ENCODE data around the gene DKK3.

Gene DKK3

DNA sequence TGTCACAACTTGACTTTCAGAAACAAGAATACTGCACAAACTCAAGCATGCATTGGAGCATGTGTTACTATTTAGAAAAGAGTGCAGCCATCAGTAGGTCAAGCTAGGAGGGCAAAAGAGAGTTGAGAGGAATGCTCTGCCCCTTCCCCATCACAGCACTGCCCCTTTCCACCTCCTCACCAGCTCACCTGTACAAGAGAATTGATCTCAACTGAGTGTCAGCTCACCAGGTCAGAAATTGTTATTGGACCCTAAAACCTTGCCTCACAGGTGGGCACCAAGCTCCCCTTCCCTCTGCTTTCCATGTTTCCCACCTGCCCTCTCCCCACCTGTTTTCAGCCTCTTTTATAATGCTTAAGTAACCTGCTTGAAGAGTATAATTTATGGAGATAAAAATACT lies 48.8 kb downstream of the DKK3 start:
- Histone ChIP-seq H3K4me3 (ENCODE audit: severe bottlenecking) (no peak overlapping the region), H3K9me3 (ENCODE audit: severe bottlenecking) (no peaks in the 10 kb centered on the region), H3K4me1 (ENCODE audit: insufficient read depth, poor library complexity, severe bottlenecking) (no peaks in the 10 kb centered on the region), H3K36me3 (ENCODE audit: low read depth) (peaks cover 40% of the 10 kb centered on the region), H3K27ac (ENCODE audit: poor library complexity, severe bottlenecking) (no peak overlapping the region), H3K27me3 (ENCODE audit: insufficient read depth, poor library complexity, severe bottlenecking) (no peaks in the 10 kb centered on the region)
- ATAC-seq (ENCODE audit: low read depth) (no peak), DNase-seq (ENCODE audit: low spot score) (no peak)
- TF ChIP-seq, protein P1, sequence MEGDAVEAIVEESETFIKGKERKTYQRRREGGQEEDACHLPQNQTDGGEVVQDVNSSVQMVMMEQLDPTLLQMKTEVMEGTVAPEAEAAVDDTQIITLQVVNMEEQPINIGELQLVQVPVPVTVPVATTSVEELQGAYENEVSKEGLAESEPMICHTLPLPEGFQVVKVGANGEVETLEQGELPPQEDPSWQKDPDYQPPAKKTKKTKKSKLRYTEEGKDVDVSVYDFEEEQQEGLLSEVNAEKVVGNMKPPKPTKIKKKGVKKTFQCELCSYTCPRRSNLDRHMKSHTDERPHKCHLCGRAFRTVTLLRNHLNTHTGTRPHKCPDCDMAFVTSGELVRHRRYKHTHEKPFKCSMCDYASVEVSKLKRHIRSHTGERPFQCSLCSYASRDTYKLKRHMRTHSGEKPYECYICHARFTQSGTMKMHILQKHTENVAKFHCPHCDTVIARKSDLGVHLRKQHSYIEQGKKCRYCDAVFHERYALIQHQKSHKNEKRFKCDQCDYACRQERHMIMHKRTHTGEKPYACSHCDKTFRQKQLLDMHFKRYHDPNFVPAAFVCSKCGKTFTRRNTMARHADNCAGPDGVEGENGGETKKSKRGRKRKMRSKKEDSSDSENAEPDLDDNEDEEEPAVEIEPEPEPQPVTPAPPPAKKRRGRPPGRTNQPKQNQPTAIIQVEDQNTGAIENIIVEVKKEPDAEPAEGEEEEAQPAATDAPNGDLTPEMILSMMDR (IDR thresholded peaks at IDR 0.05; ENCODE audit: poor library complexity, severe bottlenecking) = no peak

GRCh38 chr11:11958403-11959231 lies 49.8 kb downstream of the DKK3 start:
- H3K4me3 ChIP-seq (ENCODE audit: severe bottlenecking) = no peak overlapping the region
- H3K4me1 ChIP-seq (ENCODE audit: insufficient read depth, poor library complexity, severe bottlenecking) = no peaks in the 10 kb centered on the region
- no peaks in the 10 kb centered on the region for H3K27me3 ChIP-seq (ENCODE audit: insufficient read depth, poor library complexity, severe bottlenecking)
- H3K36me3 ChIP-seq (ENCODE audit: low read depth) = peaks cover 48% of the 10 kb centered on the region
- DNase-seq (ENCODE audit: low spot score) (no peak), ATAC-seq (ENCODE audit: low read depth) (no peak)
- TF ChIP-seq, protein P1 (IDR thresholded peaks at IDR 0.05; ENCODE audit: poor library complexity, severe bottlenecking) = no peak
- no peaks in the 10 kb centered on the region for H3K9me3 ChIP-seq (ENCODE audit: severe bottlenecking)
- no peak overlapping the region for H3K27ac ChIP-seq (ENCODE audit: poor library complexity, severe bottlenecking)

- H3K9me3 ChIP-seq (ENCODE audit: severe bottlenecking) = no peaks in the 10 kb centered on the region
- no peaks in the 10 kb centered on the region for H3K27me3 ChIP-seq (ENCODE audit: insufficient read depth, poor library complexity, severe bottlenecking)
- H3K36me3 ChIP-seq (ENCODE audit: low read depth) = peaks cover 61% of the 10 kb centered on the region
- TF ChIP-seq, protein P1 (IDR thresholded peaks at IDR 0.05; ENCODE audit: poor library complexity, severe bottlenecking) = no peak
- DNase-seq (ENCODE audit: low spot score) = no peak
- no peak for ATAC-seq (ENCODE audit: low read depth)
- no peak overlapping the region for H3K27ac ChIP-seq (ENCODE audit: poor library complexity, severe bottlenecking)
- no peak overlapping the region for H3K4me3 ChIP-seq (ENCODE audit: severe bottlenecking)
- no peaks in the 10 kb centered on the region for H3K4me1 ChIP-seq (ENCODE audit: insufficient read depth, poor library complexity, severe bottlenecking)
These were observed 52.4 kb downstream of the DKK3 start for GRCh38 chr11:11956006-11956405.

DNA sequence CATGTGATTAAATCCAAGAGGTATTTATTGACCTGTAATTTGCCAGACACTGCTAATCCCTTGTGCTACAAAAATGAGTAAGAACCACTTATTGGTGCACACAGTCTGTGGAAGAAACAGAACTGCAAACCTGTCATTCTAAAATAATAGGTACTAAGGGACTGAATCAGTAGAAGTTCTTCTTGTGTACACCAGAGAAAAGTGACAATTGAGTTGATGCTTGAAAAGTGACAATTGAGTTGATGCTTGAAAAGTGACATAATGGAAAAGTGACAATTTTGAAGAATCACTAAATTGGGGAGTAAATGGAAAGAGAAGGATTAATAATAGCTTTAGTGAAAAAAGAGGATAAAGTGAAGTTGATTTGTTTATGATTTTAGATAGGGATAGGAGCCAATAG lies 56.4 kb downstream of the DKK3 start:
- TF ChIP-seq, protein P1 (IDR thresholded peaks at IDR 0.05; ENCODE audit: poor library complexity, severe bottlenecking) = no peak
- peaks cover 85% of the 10 kb centered on the region for H3K36me3 ChIP-seq (ENCODE audit: low read depth)
- no peak for DNase-seq (ENCODE audit: low spot score)

DNA sequence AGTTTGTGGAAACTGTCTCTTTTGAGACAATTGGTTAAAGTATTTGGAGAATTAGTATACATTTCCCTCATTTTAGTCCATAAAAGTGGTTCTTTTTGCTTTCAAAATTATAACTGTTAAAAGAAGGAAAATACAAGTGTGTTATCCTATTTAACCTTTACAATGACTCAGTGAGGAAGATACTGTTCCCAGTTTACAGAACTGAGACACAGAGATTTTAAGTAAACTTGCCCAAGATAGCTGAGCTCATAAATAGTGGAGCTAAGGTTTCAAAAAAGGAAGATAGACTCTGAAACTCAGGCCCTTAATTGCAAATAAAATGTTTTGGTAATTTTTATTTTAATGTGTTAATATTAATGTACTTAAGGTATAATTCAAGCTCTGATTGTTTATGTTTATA lies 58.9 kb downstream of the DKK3 start:
- Histone ChIP-seq H3K36me3 (ENCODE audit: low read depth) (peaks cover 65% of the 10 kb centered on the region), H3K4me3 (ENCODE audit: severe bottlenecking) (no peak overlapping the region), H3K27me3 (ENCODE audit: insufficient read depth, poor library complexity, severe bottlenecking) (no peaks in the 10 kb centered on the region), H3K27ac (ENCODE audit: poor library complexity, severe bottlenecking) (no peak overlapping the region), H3K4me1 (ENCODE audit: insufficient read depth, poor library complexity, severe bottlenecking) (no peaks in the 10 kb centered on the region), H3K9me3 (ENCODE audit: severe bottlenecking) (no peaks in the 10 kb centered on the region)
- no peak for ATAC-seq (ENCODE audit: low read depth)
- TF ChIP-seq, protein P1 (IDR thresholded peaks at IDR 0.05; ENCODE audit: poor library complexity, severe bottlenecking) = no peak
- no peak for DNase-seq (ENCODE audit: low spot score)

More for the DNA sequence above, 56.4 kb downstream of the DKK3 start:
- ATAC-seq (ENCODE audit: low read depth) = no peak
- no peak overlapping the region for H3K4me3 ChIP-seq (ENCODE audit: severe bottlenecking)
- H3K27ac ChIP-seq (ENCODE audit: poor library complexity, severe bottlenecking) = no peak overlapping the region
- H3K4me1 ChIP-seq (ENCODE audit: insufficient read depth, poor library complexity, severe bottlenecking) = no peaks in the 10 kb centered on the region
- no peaks in the 10 kb centered on the region for H3K9me3 ChIP-seq (ENCODE audit: severe bottlenecking)
- no peaks in the 10 kb centered on the region for H3K27me3 ChIP-seq (ENCODE audit: insufficient read depth, poor library complexity, severe bottlenecking)

Data from RWPE2 (cell line).